Endothelial cell of umbilical vein (primary cell): ENCODE results near the gene STON2.

Experiments
- EZH2 ChIP-seq: IDR thresholded peaks from 2 replicates; pipeline ENCODE4 v1.6.1; 2012; ENCODE audit warnings: borderline replicate concordance, low read depth, mild to moderate bottlenecking, moderate library complexity, low read length, inconsistent platforms; ENCODE audit not compliant: severe bottlenecking
- POLR2A ChIP-seq: IDR thresholded peaks from 2 replicates; pipeline ENCODE4 v1.6.1; 2012; ENCODE audit warnings: low read depth, mild to moderate bottlenecking, control low read depth, low read length
- TF ChIP-seq, protein P1 (sequence below), 2 donors: IDR thresholded peaks; 1 replicate in 1 of 2; 2 replicates in 1 of 2; pipeline ENCODE4 v1.5.1; 2011; ENCODE audit warnings: low read length in 2 of 2, mild to moderate bottlenecking in 2 of 2, moderate library complexity in 2 of 2, control low read depth in 1 of 2, inconsistent platforms in 1 of 2, low read depth in 1 of 2; ENCODE audit not compliant: insufficient read depth in 1 of 2; ENCODE audit errors: extremely low read depth in 1 of 2

DNA sequence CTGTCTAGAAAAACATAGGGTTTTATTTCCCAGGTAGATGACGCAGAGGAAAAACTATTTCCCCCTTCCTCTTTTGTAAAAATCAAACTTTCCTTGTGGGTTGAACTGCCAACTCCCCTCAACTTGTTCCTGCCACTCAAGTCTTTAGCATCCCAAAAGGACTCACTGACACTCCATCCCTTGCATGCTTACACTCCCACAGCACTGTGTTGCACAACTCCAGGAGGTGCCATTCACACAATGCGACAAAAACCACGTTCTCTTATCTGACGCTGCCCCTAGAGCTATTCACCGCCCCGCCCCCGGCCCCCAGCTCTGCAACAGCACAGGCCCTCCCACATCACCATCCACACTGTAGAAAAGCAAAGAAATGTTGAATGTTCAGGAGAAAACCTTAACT is 16.9 kb upstream of the STON2 start:
- TF ChIP-seq POLR2A (no peak), EZH2 (no peak)
- TF ChIP-seq, protein P1, sequence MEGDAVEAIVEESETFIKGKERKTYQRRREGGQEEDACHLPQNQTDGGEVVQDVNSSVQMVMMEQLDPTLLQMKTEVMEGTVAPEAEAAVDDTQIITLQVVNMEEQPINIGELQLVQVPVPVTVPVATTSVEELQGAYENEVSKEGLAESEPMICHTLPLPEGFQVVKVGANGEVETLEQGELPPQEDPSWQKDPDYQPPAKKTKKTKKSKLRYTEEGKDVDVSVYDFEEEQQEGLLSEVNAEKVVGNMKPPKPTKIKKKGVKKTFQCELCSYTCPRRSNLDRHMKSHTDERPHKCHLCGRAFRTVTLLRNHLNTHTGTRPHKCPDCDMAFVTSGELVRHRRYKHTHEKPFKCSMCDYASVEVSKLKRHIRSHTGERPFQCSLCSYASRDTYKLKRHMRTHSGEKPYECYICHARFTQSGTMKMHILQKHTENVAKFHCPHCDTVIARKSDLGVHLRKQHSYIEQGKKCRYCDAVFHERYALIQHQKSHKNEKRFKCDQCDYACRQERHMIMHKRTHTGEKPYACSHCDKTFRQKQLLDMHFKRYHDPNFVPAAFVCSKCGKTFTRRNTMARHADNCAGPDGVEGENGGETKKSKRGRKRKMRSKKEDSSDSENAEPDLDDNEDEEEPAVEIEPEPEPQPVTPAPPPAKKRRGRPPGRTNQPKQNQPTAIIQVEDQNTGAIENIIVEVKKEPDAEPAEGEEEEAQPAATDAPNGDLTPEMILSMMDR (IDR thresholded peaks at IDR 0.05; ENCODE audit: extremely low read depth in 1 of 2, insufficient read depth in 1 of 2, low read depth in 1 of 2, low read length in 2 of 2) = no peak
